Nephron progenitor cell (in vitro differentiated cells): ENCODE results near the gene ACER3.

ENCODE experiments used
- DNase-seq: peaks from one replicate; pipeline ENCODE4 v3.0.0; 2021
- H3K27ac Mint-ChIP-seq: 2 replicates; pipeline ENCODE4 v1.8.0; 2021; ENCODE audit warnings: mild to moderate bottlenecking, moderate library complexity, mixed read lengths
- H3K27me3 Mint-ChIP-seq: 2 replicates; pipeline ENCODE4 v1.8.0; 2021; ENCODE audit warnings: mild to moderate bottlenecking, low read depth, mixed read lengths; ENCODE audit not compliant: poor library complexity
- H3K36me3 Mint-ChIP-seq: 2 replicates; pipeline ENCODE4 v1.8.0; 2021; ENCODE audit warnings: low read depth, mixed read lengths
- H3K4me1 Mint-ChIP-seq: 2 replicates; pipeline ENCODE4 v1.8.0; 2021; ENCODE audit warnings: mixed read lengths
- H3K4me3 Mint-ChIP-seq: 2 replicates; pipeline ENCODE4 v1.8.0; 2021; ENCODE audit warnings: mild to moderate bottlenecking, moderate library complexity, mixed read lengths
- H3K9me3 Mint-ChIP-seq: 2 replicates; pipeline ENCODE4 v1.8.0; 2021; ENCODE audit warnings: mild to moderate bottlenecking, moderate library complexity, mixed read lengths
- CTCF ChIP-seq: fragments of 200-600 bp; sonication (generic); IDR thresholded peaks from 2 replicates; pipeline ENCODE4 v1.5.0; 2021; ENCODE audit warnings: antibody characterized with exemption

Gene ACER3

GRCh38 chr11:76830639-76831327, 29.9 kb upstream of the ACER3 start:
- no peak for DNase-seq
- no peaks in the 10 kb centered on the region for H3K4me1 Mint-ChIP-seq
- peaks cover 6% of the 10 kb centered on the region for H3K27me3 Mint-ChIP-seq
- H3K27ac Mint-ChIP-seq: no peak overlapping the region
- peaks cover 11% of the 10 kb centered on the region for H3K9me3 Mint-ChIP-seq
- no peak for TF ChIP-seq CTCF
- no peaks in the 10 kb centered on the region for H3K36me3 Mint-ChIP-seq
- no peak overlapping the region for H3K4me3 Mint-ChIP-seq

- DNase-seq: no peak
- Mint-ChIP-seq H3K36me3 (no peaks in the 10 kb centered on the region), H3K27ac (no peak overlapping the region), H3K27me3 (peaks cover 6% of the 10 kb centered on the region), H3K4me1 (no peaks in the 10 kb centered on the region), H3K4me3 (no peak overlapping the region), H3K9me3 (peaks cover 7% of the 10 kb centered on the region)
- no peak for TF ChIP-seq CTCF
These were observed 28.9 kb upstream of the ACER3 start for GRCh38 chr11:76831686-76832310.

GRCh38 chr11:76832361-76832760, 28.4 kb upstream of the ACER3 start:
- H3K27ac Mint-ChIP-seq: no peak overlapping the region
- DNase-seq: no peak
- H3K4me1 Mint-ChIP-seq: no peaks in the 10 kb centered on the region

GRCh38 chr11:76834151-76834550, 26.6 kb upstream of the ACER3 start:
- H3K4me3 Mint-ChIP-seq: no peak overlapping the region
- no peak overlapping the region for H3K27ac Mint-ChIP-seq
- H3K9me3 Mint-ChIP-seq: no peaks in the 10 kb centered on the region
- no peak for DNase-seq
- no peaks in the 10 kb centered on the region for H3K36me3 Mint-ChIP-seq
- peaks cover 8% of the 10 kb centered on the region for H3K4me1 Mint-ChIP-seq
- H3K27me3 Mint-ChIP-seq: peaks cover 12% of the 10 kb centered on the region
- no peak for TF ChIP-seq CTCF

More at GRCh38 chr11:76832361-76832760, 28.4 kb upstream of the ACER3 start:
- H3K36me3 Mint-ChIP-seq: no peaks in the 10 kb centered on the region
- TF ChIP-seq CTCF: no peak
- H3K9me3 Mint-ChIP-seq: peaks cover 7% of the 10 kb centered on the region
- peaks cover 6% of the 10 kb centered on the region for H3K27me3 Mint-ChIP-seq
- H3K4me3 Mint-ChIP-seq: no peak overlapping the region

GRCh38 chr11:76835036-76835435, 25.7 kb upstream of the ACER3 start:
- no peaks in the 10 kb centered on the region for H3K9me3 Mint-ChIP-seq
- no peak for TF ChIP-seq CTCF
- H3K4me1 Mint-ChIP-seq: peaks cover 17% of the 10 kb centered on the region
- H3K4me3 Mint-ChIP-seq: no peak overlapping the region
- H3K27me3 Mint-ChIP-seq: peaks cover 9% of the 10 kb centered on the region
- H3K36me3 Mint-ChIP-seq: no peaks in the 10 kb centered on the region
- H3K27ac Mint-ChIP-seq: no peak overlapping the region
- no peak for DNase-seq
